HCT116 (cell line): ENCODE data around the gene ESPNL.

Experiments used
- CTCF ChIP-seq, 3 experiments: fragments of 200-600 bp in 1 of 3; sonication (generic) in 1 of 3; IDR thresholded peaks in 2 of 3; conservative IDR thresholded peaks in 1 of 3; 2 replicates each; pipeline ENCODE4 v1.5.1; 2012 to 2017; ENCODE audit warnings: low read depth in 2 of 3, low read length in 2 of 3, antibody characterized with exemption in 1 of 3, borderline replicate concordance in 1 of 3, control low read depth in 1 of 3, mild to moderate bottlenecking in 1 of 3, mixed read lengths in 1 of 3, mixed run types in 1 of 3, moderate library complexity in 1 of 3; ENCODE audit not compliant: insufficient read depth in 1 of 3
- FOSL1 ChIP-seq: IDR thresholded peaks from 2 replicates; pipeline ENCODE4 v1.6.1; 2012; ENCODE audit warnings: low read depth
- POLR2A ChIP-seq: IDR thresholded peaks from 2 replicates; pipeline ENCODE4 v1.7.0; 2011; ENCODE audit warnings: borderline replicate concordance; ENCODE audit not compliant: insufficient read depth, insufficient read length; ENCODE audit errors: extremely low read depth
- REST ChIP-seq: IDR thresholded peaks from 2 replicates; pipeline ENCODE4 v1.6.1; 2012; ENCODE audit warnings: low read depth
- ZFX ChIP-seq: fragments of 450-650 bp; IDR thresholded peaks from 2 replicates; pipeline ENCODE4 v1.6.1; 2017
- ZNF274 ChIP-seq: fragments of 200-500 bp; sonication (Bioruptor generic); IDR thresholded peaks from 2 replicates; pipeline ENCODE4 v1.6.1; 2014; ENCODE audit warnings: mild to moderate bottlenecking, low read depth, low read length, inconsistent platforms

GRCh38 chr2:238142382-238143205 lies 42.5 kb downstream of the ESPNL start:
- TF ChIP-seq REST (no peak), CTCF (IDR thresholded peaks at IDR 0.05 in 2 of 3, conservative IDR thresholded peaks at IDR 0.05 in 1 of 3; ENCODE audit: borderline replicate concordance in 1 of 3, insufficient read depth in 1 of 3, low read depth in 2 of 3, low read length in 2 of 3) (no peak), POLR2A (no peak), FOSL1 (no peak), ZFX (no peak), ZNF274 (no peak)
